Spleen (tissue), 7 donors: ENCODE measurements around the gene DNMT1.

ENCODE experiments used
- POLR2A ChIP-seq, 3 donors: fragments of 450-650 bp; IDR thresholded peaks; one replicate each; pipeline ENCODE4 v1.5.1; 2017; ENCODE audit warnings: antibody characterized with exemption in 3 of 3, mild to moderate bottlenecking in 1 of 3
- POLR2AphosphoS5 ChIP-seq, 3 donors: sonication (generic); formaldehyde crosslinking; IDR thresholded peaks; one replicate each; pipeline ENCODE4 v1.5.1; 2017; ENCODE audit warnings: antibody characterized with exemption in 3 of 3
- TF ChIP-seq, protein P1 (sequence below), 11 experiments: fragments of 200-600 bp in 7 of 11; fragments of 450-650 bp in 4 of 11; sonication (generic) in 4 of 11; IDR thresholded peaks in 8 of 11; conservative IDR thresholded peaks in 3 of 11; 1 replicate in 7 of 11; 2 replicates in 4 of 11; pipeline versions ENCODE4 v1.4.0 to v1.8.0; 2016 to 2021; ENCODE audit warnings: antibody characterized with exemption in 11 of 11, inconsistent platforms in 4 of 11, mild to moderate bottlenecking in 1 of 11
- donor health status: DM: no; HTN: no; CAD: no; lungs with moderate emphysema.
- donor health status: DM: no; HTN: no; CAD: no.
- donor health status: DM: no; HTN: no; CAD: no.

- TF ChIP-seq POLR2A (IDR thresholded peaks at IDR 0.05) (no peak), POLR2AphosphoS5 (IDR thresholded peaks at IDR 0.05) (no peak)
- TF ChIP-seq, protein P1, sequence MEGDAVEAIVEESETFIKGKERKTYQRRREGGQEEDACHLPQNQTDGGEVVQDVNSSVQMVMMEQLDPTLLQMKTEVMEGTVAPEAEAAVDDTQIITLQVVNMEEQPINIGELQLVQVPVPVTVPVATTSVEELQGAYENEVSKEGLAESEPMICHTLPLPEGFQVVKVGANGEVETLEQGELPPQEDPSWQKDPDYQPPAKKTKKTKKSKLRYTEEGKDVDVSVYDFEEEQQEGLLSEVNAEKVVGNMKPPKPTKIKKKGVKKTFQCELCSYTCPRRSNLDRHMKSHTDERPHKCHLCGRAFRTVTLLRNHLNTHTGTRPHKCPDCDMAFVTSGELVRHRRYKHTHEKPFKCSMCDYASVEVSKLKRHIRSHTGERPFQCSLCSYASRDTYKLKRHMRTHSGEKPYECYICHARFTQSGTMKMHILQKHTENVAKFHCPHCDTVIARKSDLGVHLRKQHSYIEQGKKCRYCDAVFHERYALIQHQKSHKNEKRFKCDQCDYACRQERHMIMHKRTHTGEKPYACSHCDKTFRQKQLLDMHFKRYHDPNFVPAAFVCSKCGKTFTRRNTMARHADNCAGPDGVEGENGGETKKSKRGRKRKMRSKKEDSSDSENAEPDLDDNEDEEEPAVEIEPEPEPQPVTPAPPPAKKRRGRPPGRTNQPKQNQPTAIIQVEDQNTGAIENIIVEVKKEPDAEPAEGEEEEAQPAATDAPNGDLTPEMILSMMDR (IDR thresholded peaks at IDR 0.05 in 8 of 11, conservative IDR thresholded peaks at IDR 0.05 in 3 of 11): no peak
These were observed 83.8 kb downstream of the DNMT1 start for GRCh38 chr19:10110972-10111317.
